Measurements from ENCODE around the gene FAT1.

FAT1 gene

DNA sequence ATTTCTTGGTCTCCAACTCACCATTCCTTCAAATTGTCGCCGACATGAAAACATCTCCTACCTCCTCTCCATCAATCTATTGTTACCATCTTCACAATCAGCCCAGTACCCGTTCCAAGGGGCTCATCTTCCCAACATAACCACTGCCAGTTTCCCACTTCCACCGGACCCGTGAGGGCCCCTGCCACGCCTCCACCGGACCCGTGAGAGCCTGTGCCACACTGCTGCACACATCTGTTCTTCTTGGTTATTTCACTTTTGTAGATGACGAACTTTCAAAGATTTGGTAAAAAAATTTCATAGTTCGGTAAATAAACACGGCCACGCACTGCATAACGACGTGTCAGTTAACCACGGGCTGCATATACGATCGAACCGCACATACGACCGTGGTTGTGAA, 65.0 kb downstream of the FAT1 start:
- H3K27ac ChIP-seq = no peak overlapping the region
- TF ChIP-seq ZFX (IDR thresholded peaks at IDR 0.05) = no peak
- TF ChIP-seq, protein P1, sequence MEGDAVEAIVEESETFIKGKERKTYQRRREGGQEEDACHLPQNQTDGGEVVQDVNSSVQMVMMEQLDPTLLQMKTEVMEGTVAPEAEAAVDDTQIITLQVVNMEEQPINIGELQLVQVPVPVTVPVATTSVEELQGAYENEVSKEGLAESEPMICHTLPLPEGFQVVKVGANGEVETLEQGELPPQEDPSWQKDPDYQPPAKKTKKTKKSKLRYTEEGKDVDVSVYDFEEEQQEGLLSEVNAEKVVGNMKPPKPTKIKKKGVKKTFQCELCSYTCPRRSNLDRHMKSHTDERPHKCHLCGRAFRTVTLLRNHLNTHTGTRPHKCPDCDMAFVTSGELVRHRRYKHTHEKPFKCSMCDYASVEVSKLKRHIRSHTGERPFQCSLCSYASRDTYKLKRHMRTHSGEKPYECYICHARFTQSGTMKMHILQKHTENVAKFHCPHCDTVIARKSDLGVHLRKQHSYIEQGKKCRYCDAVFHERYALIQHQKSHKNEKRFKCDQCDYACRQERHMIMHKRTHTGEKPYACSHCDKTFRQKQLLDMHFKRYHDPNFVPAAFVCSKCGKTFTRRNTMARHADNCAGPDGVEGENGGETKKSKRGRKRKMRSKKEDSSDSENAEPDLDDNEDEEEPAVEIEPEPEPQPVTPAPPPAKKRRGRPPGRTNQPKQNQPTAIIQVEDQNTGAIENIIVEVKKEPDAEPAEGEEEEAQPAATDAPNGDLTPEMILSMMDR (conservative IDR thresholded peaks at IDR 0.05) = no peak

DNA sequence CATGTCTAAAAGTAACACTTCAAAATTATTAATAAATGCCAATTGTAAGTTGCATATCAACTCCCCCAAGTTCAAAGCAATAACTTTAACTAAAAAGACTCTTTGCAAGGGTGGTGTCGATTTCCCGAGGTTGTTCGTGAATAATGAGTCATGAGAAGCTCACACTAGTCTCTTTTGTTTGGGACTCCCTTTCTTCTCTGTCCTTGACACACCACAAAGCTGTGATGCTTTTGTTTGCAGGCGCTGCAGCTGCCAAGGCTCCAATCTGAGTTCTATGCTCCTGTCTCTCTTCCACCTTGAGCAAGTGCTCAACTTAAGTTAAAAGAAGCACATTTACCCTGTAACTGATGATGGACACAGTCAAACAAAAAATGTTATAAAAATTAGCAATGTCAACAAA, 65.9 kb downstream of the FAT1 start:
- TF ChIP-seq, protein P1 (conservative IDR thresholded peaks at IDR 0.05) = no peak
- TF ChIP-seq ZFX (IDR thresholded peaks at IDR 0.05) = no peak
- H3K27ac ChIP-seq = no peak overlapping the region

DNA sequence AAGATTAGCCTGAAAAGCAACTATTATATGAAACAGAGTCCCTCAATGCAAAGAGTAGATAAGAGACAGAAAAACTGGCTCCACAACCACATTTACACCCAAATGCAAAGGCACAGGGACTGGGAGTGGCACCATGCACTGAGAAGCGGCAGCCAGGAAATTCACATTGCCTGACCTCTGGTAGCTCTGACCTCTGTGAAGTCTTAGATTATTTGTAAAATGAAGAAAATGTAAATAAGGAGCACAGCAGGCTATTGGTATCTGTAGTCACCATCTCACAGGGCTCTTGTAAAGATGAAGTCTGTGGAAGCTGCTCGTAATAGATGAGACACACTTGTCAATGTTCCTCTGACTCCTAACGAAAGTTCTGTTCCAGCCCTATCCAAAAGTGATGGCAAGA, 69.7 kb downstream of the FAT1 start:
- no peak for TF ChIP-seq ZFX (IDR thresholded peaks at IDR 0.05)
- TF ChIP-seq, protein P1 (conservative IDR thresholded peaks at IDR 0.05) = no peak
- H3K27ac ChIP-seq = peak overlapping the region; percentile 23; the same call in 1 of the 2 replicates

DNA sequence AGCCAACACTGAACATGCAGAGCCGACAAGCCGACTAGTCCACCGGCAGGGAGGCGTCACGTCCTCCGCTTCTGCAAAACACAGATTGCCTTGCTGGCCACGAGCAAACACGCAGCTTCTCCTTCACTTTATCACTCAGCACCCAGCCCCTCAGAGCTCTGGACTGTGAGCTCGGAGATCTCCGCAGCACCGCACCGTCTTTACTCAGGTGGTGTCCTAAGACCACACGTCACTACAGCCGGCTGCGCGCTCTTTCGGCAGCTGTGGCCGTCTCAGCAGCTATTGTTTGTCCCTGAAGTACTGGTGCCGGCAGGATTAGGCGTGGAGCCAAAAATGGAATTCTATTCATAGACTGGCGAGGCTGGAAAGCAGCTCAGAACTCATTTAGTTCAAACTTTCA, 72.0 kb downstream of the FAT1 start:
- TF ChIP-seq, protein P1 (conservative IDR thresholded peaks at IDR 0.05) = no peak
- no peak for TF ChIP-seq ZFX (IDR thresholded peaks at IDR 0.05)
- H3K27ac ChIP-seq = peak overlapping the region; percentile 18; the same call in 1 of the 2 replicates

DNA sequence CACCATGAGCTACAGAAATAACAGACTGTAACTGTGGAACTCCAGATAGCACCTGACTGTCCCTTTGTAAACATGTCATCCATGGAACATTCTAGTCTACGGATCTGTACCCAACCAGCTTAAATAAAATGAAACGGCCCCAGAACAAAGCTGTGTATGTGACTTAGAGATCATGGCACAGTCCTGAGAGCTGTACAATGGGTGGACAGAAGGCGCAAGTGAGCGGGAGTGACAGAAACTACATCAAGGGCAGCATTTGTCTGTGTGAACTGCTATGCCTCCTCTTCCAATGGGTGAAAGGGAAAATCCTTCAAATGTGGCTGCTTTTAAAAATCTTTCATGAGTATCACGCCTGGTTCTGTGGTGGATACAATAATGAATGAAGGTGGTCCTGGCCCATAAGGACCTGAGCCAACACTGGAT, 72.5 kb downstream of the FAT1 start:
- peak overlapping the region; percentile 18; the same call in 1 of the 2 replicates for H3K27ac ChIP-seq
- TF ChIP-seq ZFX (IDR thresholded peaks at IDR 0.05) = no peak
- TF ChIP-seq, protein P1 (conservative IDR thresholded peaks at IDR 0.05) = no peak

DNA sequence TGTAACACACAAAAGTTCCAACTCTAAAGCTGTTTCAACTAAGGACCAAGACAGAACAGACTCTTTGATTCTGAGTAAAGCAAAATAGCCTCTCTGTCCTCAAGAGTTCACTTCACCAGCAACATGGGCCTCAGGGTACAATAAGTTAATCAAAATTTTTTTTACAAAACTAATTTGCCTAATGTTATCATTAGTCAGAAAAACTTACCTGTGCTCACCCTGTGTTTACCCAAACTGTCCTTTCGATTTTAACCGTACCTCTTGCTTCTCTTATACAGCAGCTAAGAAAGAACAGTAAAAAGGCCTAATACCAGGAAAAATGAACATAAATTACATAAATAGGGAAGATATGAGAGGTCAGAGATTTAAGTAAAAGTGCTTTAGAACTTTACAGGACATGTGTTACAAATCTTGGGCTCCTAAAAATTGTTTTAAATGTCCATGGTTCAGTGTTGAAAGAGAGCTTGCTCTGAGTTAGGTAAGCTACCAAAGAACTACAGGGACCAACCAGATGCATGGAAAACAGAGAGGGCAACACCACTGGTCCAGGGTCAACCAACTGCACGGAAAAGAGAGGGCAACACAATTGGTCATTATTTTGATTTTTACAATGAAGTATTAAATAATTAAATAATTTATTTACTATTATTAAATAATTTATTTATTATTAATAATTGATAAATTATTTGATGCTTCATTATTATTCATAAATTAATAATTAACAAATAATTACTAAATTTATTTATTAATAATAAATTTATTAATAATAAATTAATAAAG, 73.1 kb downstream of the FAT1 start:
- no peak overlapping the region for H3K27ac ChIP-seq
- TF ChIP-seq ZFX (IDR thresholded peaks at IDR 0.05) = no peak
- TF ChIP-seq, protein P1 (conservative IDR thresholded peaks at IDR 0.05) = no peak

DNA sequence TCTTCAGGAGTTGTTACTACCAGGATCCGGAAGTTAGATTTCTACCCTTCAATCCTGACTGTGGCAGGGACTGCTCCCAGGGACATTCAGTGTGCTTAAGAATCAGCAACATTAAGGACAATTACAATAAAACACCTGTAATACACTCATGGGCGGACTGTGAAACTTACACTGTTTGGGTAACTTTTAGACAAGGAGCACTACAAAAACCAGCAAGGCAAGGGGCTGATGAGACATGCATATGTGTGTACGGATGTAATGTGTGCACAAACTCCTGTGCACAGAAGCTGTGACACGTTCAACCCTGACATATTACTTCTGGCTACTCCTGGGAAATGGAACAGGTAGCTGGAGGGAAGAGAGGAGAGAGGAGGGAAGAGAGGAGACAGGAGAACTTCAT, 75.8 kb downstream of the FAT1 start:
- TF ChIP-seq, protein P1 (conservative IDR thresholded peaks at IDR 0.05) = no peak
- no peak for TF ChIP-seq ZFX (IDR thresholded peaks at IDR 0.05)
- no peak overlapping the region for H3K27ac ChIP-seq

Data from C4-2B (cell line).